Measurements from ENCODE around the gene SH3PXD2B. TPM values are rescaled to one million over a fixed set of nuclear protein-coding genes. Genes with fewer than 3 reads are reported as not detected.
A peak's percentile ranks its signal among the peaks of the same experiment; 100 is the strongest.

SH3PXD2B gene
- polyA plus RNA-seq, 3 donors = 0.19 to 0.77 (median 0.31) TPM

DNA sequence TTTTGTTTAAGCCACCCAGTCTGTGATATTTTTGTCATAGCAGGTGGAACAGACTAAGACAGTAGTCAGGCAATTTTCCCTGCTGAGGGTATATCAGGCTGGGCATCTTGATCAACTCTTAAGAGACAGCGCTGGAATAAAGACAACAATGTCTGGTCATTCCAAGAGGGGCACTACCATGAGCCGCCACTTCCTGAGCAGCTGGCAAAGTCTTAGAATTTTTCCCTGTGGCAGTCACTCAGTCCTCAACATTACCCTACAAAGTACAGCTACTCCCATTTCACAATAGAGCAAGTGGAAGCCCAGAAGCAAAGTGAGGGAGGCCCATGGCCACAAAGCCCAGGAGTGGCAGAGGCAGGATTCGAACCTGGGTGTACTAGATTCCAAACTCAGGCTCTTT, 74.8 kb downstream of the SH3PXD2B start:
- TF ChIP-seq, protein P1, sequence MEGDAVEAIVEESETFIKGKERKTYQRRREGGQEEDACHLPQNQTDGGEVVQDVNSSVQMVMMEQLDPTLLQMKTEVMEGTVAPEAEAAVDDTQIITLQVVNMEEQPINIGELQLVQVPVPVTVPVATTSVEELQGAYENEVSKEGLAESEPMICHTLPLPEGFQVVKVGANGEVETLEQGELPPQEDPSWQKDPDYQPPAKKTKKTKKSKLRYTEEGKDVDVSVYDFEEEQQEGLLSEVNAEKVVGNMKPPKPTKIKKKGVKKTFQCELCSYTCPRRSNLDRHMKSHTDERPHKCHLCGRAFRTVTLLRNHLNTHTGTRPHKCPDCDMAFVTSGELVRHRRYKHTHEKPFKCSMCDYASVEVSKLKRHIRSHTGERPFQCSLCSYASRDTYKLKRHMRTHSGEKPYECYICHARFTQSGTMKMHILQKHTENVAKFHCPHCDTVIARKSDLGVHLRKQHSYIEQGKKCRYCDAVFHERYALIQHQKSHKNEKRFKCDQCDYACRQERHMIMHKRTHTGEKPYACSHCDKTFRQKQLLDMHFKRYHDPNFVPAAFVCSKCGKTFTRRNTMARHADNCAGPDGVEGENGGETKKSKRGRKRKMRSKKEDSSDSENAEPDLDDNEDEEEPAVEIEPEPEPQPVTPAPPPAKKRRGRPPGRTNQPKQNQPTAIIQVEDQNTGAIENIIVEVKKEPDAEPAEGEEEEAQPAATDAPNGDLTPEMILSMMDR (IDR thresholded peaks at IDR 0.05) = no peak
- no peak for DNase-seq
- no peak overlapping the region for H3K27ac ChIP-seq (ENCODE audit: low read depth in 1 of 2, low read length in 2 of 2)
- no peaks in the 10 kb centered on the region for H3K9me3 ChIP-seq (replicated peaks in 1 of 2; ENCODE audit: control insufficient read depth in 1 of 2, insufficient read depth in 1 of 2, low read length in 2 of 2)
- H3K79me2 ChIP-seq (ENCODE audit: insufficient read depth, low read length) = no peaks in the 10 kb centered on the region
- WGBS (ENCODE audit: insufficient coverage) = 81% methylated on average over 2 of the region's 3 CpGs
- no peaks in the 10 kb centered on the region for H3K36me3 Mint-ChIP-seq
- H3K4me3 ChIP-seq (replicated peaks in 1 of 3; ENCODE audit: low read depth in 2 of 3, low read length in 3 of 3) = no peak overlapping the region
- no peak overlapping the region for H3K4me2 ChIP-seq (replicated peaks; ENCODE audit: extremely low read depth, low read length, poor library complexity, severe bottlenecking)
- no peaks in the 10 kb centered on the region for H4K20me1 ChIP-seq (ENCODE audit: insufficient read depth, low read length)
- peak overlapping the region in 1 of 7 donors; percentile 37 for H3K27ac Mint-ChIP-seq
- H3K27me3 ChIP-seq (ENCODE audit: control insufficient read depth in 2 of 2, insufficient read depth in 2 of 2, low read length in 2 of 2) = no peaks in the 10 kb centered on the region
- no peaks in the 10 kb centered on the region for H3K36me3 ChIP-seq (replicated peaks in 1 of 2; ENCODE audit: control insufficient read depth in 1 of 2, insufficient read depth in 2 of 2, low read length in 2 of 2)
- H3K4me1 Mint-ChIP-seq = peaks cover 12% of the 10 kb centered on the region
- intact Hi-C loops (cut with micrococcal nuclease) = no loop called here
- H3K9me3 Mint-ChIP-seq = peaks cover 0 to under 1% (median 0%) of the 10 kb centered on the region in 7 donors
- H3K9ac ChIP-seq (ENCODE audit: insufficient read depth, low read length, poor library complexity, severe bottlenecking) = no peak overlapping the region
- peaks cover 6 to 8% of the 10 kb centered on the region in 2 donors for H3K4me1 ChIP-seq (ENCODE audit: control insufficient read depth in 1 of 2, insufficient read depth in 2 of 2, low read length in 2 of 2)
- no peak overlapping the region for H2AFZ ChIP-seq (ENCODE audit: insufficient read depth, low read depth, low read length, poor library complexity, severe bottlenecking)
- peaks cover 1 to 12% (median 2%) of the 10 kb centered on the region in 3 donors for H3K27me3 Mint-ChIP-seq (ENCODE audit: low read depth in 3 of 3)
- no peak overlapping the region for H3K4me3 Mint-ChIP-seq

GRCh38 chr5:172377856-172378255, 76.5 kb downstream of the SH3PXD2B start:
- 19% methylated on average over 4 of the region's 4 CpGs for WGBS (ENCODE audit: insufficient coverage)
- H3K9ac ChIP-seq (ENCODE audit: insufficient read depth, low read length, poor library complexity, severe bottlenecking) = no peak overlapping the region
- Mint-ChIP-seq H3K36me3 (no peaks in the 10 kb centered on the region), H3K27me3 (ENCODE audit: low read depth in 3 of 3) (peaks cover 2 to 17% (median 3%) of the 10 kb centered on the region in 3 donors), H3K4me3 (no peak overlapping the region), H3K4me1 (peaks cover 12% of the 10 kb centered on the region), H3K27ac (no peak overlapping the region), H3K9me3 (peaks cover 0 to 2% (median 0%) of the 10 kb centered on the region in 7 donors)
- H3K4me2 ChIP-seq (replicated peaks; ENCODE audit: extremely low read depth, low read length, poor library complexity, severe bottlenecking) = no peak overlapping the region
- no peaks in the 10 kb centered on the region for H3K79me2 ChIP-seq (ENCODE audit: insufficient read depth, low read length)
- H3K27me3 ChIP-seq (ENCODE audit: control insufficient read depth in 2 of 2, insufficient read depth in 2 of 2, low read length in 2 of 2) = no peaks in the 10 kb centered on the region
- no peak overlapping the region for H2AFZ ChIP-seq (ENCODE audit: insufficient read depth, low read depth, low read length, poor library complexity, severe bottlenecking)
- no peaks in the 10 kb centered on the region for H3K36me3 ChIP-seq (replicated peaks in 1 of 2; ENCODE audit: control insufficient read depth in 1 of 2, insufficient read depth in 2 of 2, low read length in 2 of 2)
- no peak overlapping the region for H3K27ac ChIP-seq (ENCODE audit: low read depth in 1 of 2, low read length in 2 of 2)
- TF ChIP-seq, protein P1 (IDR thresholded peaks at IDR 0.05) = no peak
- intact Hi-C loops (cut with micrococcal nuclease) = no loop called here
- H3K4me3 ChIP-seq (replicated peaks in 1 of 3; ENCODE audit: low read depth in 2 of 3, low read length in 3 of 3) = no peak overlapping the region
- no peaks in the 10 kb centered on the region for H4K20me1 ChIP-seq (ENCODE audit: insufficient read depth, low read length)
- DNase-seq = peak in 1 of 3 donors; percentile 59
- H3K9me3 ChIP-seq (replicated peaks in 1 of 2; ENCODE audit: control insufficient read depth in 1 of 2, insufficient read depth in 1 of 2, low read length in 2 of 2) = no peaks in the 10 kb centered on the region
- peaks cover 6 to 8% of the 10 kb centered on the region in 2 donors for H3K4me1 ChIP-seq (ENCODE audit: control insufficient read depth in 1 of 2, insufficient read depth in 2 of 2, low read length in 2 of 2)

Measured in CD14-positive monocyte (primary cell).